ENCODE data around the gene DDX59.
A peak's percentile ranks its signal among the peaks of the same experiment; 100 is the strongest.
"Not testable (repeated sequence)": the region's sequence is repeated elsewhere in the genome, so short reads cannot be mapped to it uniquely, and the experiment has no call there.

Gene DDX59

DNA sequence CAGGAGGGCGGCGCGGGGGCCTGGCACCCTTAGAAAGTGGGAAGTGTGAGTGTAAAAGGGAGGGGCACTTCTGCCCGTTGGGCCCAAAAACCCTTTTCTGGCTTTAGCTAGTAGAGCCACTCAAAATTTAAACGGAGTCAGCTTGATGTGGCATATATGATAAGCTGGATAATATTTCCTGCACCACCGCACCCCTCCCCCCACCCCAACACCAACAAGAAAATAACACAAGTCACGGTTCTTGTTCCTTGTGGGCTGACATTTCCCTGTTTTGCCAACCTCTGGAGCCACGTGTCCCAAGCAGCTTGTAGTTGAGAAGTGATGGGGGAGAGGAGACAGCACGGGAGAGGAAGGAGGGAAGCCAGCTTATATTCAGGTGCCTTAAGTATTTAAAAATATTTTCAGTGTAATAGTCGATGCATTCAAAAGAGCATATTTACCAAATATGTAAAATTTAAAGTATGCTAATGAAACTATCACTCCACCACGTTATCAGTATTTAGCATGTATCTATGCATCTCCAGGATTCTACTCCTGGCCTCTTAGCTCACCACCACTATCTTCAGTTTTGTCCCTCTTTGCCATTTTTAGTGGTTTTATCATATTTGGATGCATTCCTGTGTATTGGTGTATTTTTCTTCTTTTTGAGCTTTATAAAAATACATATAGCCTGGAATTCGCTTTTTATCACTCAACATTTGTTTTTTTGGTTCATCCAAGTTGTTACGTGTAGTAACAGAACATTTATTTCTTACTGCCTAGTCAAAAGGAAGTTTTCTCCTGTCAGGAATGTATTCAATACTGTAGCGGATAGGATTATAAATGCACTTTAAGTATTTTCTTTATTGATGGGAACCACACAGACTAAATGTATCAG is 773 bp upstream of the DDX59 start:
- DNase-seq: peak; percentile 90

DNA sequence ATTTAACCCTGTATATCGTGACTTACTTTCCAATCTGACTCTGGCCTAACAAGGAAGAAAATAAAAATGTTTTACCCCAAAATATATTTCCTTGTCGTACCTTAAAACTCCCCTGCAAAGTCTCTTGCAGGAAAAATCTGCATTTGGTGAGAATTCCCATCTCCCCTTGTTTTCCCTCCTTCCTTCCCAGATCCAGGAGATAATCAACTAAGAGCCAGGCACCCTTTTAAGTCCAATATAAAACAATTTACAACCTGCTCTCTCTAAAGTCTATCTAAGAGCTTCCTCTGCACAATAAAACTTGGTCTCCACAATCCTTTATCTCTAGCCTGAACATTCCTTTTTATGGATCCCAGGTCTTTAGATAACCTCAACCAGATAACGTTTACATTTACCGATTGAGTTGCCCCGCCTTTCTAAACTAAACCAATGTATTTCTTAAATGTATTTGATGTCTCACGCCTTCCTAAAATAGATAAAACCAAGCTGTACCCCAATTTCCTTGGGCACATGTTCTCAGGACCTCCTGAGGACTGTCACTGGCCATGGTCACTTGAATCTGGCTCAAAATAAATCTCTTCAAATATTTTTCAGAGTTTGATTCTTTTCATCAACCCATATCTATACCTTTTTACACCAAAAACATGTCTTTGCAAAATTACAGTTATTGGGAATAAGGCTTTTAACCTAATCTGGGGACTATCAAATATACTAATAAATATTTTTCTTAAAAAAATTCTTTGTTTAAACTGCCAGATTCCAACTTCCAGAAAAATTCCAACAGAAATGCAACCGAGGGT is 993 bp downstream of the DDX59 start:
- peak; percentile 36 for DNase-seq

DNA sequence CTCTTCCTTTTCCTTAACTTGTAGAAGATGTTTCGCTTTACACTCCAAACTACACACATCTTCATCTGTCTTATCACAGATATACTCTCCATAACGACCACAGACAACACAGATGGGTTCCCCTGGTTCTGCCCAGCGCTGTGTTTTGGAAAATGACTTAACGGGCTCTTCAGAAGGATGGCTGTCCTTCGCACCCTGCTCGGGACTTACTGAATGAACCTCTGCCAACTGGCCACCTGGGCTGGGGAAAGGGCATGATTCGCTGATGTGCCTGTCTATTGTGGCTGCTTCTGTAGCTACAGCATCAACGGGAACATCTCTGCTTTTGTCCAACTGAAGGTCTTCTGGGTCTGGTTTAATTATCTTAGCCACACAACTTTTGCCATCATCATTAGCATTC is 3.4 kb downstream of the DDX59 start:
- DNase-seq: no peak

DNA sequence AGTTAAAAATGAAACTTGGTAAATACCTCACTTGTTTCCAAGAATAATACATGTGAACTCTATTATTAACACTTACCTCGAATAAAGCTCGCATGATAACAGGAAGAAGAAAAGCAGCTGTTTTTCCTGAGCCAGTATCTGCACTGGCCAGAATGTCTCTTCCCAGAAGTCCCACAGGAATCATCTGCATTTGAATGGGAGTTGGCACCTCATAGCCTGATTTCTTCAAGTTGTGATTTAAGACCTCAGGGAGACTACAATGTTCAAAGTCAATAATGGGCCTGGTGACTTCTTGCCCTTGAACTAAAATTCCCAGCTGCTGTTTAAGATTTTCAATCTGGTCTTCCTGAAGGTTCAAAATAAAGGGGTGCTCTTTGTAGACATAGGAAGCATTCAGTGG is 3.8 kb downstream of the DDX59 start:
- DNase-seq: no peak

GRCh38 chr1:200660719-200661118 is 9.0 kb downstream of the DDX59 start:
- DNase-seq: no peak

- DNase-seq: no peak
Observed at GRCh38 chr1:200659269-200659668, 10.4 kb downstream of the DDX59 start.

DNA sequence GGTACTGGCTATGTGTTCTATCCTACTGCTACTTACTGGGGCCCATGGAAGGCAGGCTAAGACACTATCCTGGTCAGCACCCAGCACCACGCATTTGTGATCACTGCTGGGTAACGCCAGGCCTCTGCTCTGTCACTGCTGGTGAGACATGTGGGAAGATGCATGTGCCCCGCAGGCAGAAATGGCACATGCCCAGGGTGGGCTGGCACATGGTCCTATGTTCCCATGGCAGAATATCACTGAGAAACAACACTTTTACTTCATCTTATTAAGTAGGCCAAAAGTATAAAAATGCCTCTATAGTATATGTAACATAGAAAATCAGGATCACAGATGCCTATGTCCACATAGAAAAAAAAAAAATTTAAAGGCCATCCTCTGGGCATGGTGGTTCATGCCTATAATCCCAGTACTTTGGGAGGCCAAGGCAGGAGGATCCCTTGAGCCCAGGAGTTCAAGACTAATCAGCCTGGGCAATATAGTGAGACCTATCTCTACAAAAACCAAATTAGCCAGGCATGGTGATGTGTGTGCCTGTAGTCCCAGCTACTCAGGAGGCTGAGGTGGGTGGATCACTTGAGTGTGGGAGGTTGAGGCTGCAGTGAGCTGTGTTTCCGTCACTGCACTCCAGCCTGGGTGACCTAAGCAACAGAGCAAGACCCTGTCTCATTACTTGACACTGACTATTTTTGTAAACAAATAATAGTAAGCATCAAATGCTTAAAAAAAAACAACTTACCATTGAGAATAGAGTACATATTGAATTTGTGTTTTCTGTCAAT is 11.5 kb downstream of the DDX59 start:
- no peak for DNase-seq

DNA sequence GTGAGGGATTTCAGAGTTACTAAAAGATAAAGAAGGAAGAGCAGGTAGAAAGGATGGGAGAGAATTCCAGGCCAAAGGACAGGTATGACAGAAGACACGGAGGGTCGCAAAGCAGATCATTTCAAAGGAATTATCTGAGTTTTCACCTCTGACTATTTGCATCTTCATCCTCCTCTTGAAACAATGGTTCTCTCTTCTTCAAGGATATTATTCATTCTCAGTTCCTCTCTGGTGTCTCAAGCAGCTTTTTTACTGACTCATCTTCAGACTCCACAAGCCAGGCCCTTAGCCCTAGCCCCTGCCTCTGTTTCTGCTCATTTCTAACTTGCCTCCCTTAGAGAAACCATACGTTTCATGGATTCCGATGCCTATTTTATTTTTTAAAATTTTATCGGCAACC is 15.0 kb downstream of the DDX59 start:
- no peak for DNase-seq

DNA sequence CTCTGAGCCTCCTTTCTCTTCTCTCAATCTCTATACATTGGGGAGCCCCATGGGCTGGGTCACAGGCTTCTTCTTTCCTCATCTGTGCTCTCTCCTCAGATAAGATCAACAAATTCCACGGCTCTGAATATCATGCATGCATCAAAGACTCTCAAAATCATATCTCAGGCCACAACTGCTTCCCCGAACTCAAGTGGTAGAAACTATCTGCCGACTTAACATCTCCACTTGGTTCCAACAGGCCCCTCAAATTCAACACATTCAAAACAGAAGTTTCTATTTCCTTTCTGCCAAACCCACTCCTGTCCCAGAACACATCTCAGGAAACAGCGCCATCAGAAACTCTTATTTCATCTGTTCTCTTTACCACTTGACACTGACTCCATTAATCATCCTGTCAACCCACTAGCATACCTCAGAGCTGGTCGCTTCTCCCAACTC is 16.7 kb downstream of the DDX59 start:
- no peak for DNase-seq

GRCh38 chr1:200652378-200652777 is 17.3 kb downstream of the DDX59 start:
- no peak for DNase-seq

GRCh38 chr1:200646515-200646914 is 23.2 kb downstream of the DDX59 start:
- no peak for DNase-seq

- DNase-seq: no peak
Observed at GRCh38 chr1:200644021-200644420, 25.7 kb downstream of the DDX59 start.

DNA sequence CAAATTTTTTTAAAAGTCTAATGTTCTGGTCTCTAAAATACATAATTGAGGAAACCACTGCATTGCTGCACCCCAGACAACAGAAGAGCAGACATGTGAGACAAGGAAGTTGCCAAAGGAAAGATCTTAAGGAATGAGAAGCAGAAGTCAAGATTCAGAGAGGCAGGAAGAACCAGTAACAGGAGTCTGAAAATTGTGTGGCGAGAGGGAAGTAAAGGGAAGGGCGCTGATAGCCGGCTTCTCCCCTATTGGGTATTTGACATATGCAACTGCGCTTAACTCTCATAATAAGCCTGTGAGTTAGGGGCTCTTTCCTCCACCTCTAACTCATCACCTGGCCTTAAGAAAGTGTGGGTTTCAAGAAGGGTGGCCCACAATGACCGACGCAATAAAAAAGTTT is 27.2 kb downstream of the DDX59 start:
- no peak for DNase-seq

GRCh38 chr1:200640963-200641401 is 28.7 kb downstream of the DDX59 start:
- no peak for DNase-seq

DNA sequence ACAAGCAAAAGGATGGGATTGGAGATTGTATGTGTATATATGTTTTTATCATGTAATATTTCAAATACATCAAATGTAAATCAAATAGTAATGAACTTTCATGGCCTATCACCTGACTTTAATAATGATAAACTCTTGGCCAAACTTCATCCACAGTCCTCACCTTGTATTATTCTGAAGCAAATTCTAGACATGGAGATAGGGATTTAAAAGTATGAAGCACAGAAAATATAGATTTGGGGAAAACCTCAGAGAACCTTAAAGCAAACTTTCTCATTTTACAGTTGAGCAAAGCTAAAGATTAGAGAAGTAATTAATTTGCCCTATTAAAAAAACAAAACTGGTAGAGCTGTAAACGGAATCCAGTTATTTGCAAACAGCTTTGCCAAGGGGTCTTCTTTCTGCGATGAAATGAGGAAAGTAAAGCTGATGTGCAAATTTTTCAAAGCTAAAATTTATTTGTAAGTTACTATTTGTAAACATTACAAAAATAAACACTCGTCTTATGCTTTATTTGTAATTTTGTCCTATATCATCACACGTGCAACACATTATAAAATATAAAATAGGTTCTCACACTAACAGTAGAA is 29.2 kb downstream of the DDX59 start:
- no peak for DNase-seq

DNA sequence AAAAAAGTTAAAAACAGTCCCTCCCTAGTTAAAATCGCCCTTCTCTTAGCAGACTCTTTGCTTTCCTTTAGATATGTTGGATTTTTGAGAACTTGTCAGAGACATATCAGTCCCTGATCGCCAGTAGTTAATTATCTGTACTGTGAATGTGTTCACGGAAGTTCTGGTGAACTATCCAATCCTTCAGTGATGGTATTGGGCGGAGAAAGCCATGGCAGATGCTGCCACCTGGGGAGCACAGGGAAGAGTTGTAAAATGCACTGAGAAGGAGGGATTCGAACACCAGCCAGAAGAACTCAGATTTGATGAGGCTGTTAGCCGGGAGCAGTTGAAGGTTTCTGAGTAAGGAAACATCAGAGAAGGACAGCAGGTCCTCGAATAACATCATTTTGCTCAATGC is 31.6 kb downstream of the DDX59 start:
- no peak for DNase-seq

- no peak for DNase-seq
Observed at GRCh38 chr1:200636681-200637080, 33.0 kb downstream of the DDX59 start.

- DNase-seq: no peak
Observed at GRCh38 chr1:200634261-200635122, 35.2 kb downstream of the DDX59 start.

DNA sequence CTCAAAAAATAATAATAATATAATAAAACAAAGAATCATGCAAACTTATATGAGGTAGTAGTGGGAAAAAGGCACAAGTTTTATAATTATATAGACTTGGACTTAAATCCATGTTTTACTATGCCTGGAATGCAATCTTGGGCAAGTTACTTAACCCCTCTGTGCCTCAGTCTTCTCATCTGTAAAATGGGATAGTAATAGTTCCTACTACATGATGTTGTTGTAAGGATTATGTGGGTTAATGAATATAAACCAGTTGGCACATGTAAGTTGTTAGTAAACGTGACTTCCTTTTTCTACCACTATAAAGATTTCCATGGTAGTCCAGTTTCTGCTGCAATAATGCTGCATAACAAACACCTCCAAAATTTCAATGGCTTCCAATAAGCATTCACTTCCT is 38.3 kb downstream of the DDX59 start:
- no peak for DNase-seq

DNA sequence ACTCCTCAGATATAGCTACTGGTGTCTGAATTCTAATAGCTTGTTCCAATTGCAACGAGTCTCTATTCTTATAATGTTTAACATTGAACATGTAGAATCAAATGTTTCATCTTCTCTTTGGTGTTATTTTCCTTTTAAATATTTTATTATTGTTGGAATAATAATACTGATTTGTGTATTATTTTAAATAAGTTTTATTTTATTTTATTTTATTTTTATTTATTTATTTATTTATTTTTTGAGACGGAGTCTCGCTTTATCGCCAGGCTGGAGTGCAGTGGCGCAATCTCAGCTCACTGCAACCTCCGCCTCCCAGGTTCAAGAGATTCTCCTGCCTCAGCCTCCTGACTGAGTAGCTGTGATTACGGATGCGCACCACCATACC is 39.2 kb downstream of the DDX59 start:
- DNase-seq: not testable (repeated sequence)

DNA sequence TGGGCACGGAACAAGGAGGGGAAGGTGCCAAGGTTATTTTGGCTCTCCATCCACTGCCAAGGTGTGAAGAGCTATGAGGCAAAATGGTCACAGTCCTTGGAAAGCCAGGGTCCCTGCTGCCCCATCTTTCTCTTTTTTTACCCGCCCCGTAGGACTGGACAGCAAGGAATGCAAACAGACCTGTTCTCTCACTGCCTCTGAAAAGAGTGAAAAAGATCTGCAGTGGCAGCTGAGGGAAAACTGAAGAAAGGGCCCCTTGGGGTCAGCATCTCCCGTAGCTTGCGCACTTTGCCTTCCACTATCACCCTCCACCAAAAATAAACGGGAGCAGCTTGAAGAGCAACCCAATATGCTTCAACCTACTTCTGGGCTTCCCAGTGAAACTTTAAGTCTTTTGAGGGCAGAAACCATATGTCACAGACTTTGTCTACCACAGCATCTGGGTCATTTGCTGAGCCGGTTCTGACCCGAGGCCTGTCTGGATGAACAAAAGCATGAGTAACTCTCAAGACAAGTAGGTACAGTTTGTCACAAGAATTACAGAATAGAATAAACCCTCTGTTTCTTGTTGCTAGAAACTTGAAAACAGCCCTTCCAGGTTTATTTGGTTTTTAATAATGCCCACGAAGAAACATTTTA is 39.7 kb downstream of the DDX59 start:
- DNase-seq: no peak
